GM12864 (cell line): ENCODE results near the gene PPM1F.

Experiments used
- DNase-seq: peaks from one replicate; pipeline ENCODE4 v3.0.0-alpha.2; 2011; ENCODE audit warnings: low read depth
- H3K4me3 ChIP-seq: 2 replicates; pipeline ENCODE4 v1.5.1; 2011; ENCODE audit warnings: mild to moderate bottlenecking, low read depth, low read length, control low read depth
- CTCF ChIP-seq: IDR thresholded peaks from 2 replicates; pipeline ENCODE4 v1.5.1; 2011; ENCODE audit warnings: low read depth, mild to moderate bottlenecking, moderate library complexity, low read length, control low read depth, inconsistent platforms; ENCODE audit errors: missing control alignments

The PPM1F gene

GRCh38 chr22:21952586-21953571 lies at the start of gene PPM1F:
Gene PPM1F (minus strand): TSS chr22:21952848. CDS start chr22:21946048, 6,800 bp downstream.
- peak within 1 kb of the TSS; percentile 67 for H3K4me3 ChIP-seq
- TF ChIP-seq CTCF, result peak; percentile 81
- no peak for DNase-seq

GRCh38 chr22:22001664-22002525 lies 49.2 kb upstream of the PPM1F start:
- no peak for TF ChIP-seq CTCF
- DNase-seq, result no peak
- H3K4me3 ChIP-seq, result no peak overlapping the region

- no peak for TF ChIP-seq CTCF
- H3K4me3 ChIP-seq, result no peak overlapping the region
- DNase-seq, result no peak
Observed at GRCh38 chr22:21998595-21999247, 46.1 kb upstream of the PPM1F start.

GRCh38 chr22:21996175-21996720 lies 43.6 kb upstream of the PPM1F start:
- no peak for TF ChIP-seq CTCF
- DNase-seq, result no peak
- H3K4me3 ChIP-seq, result no peak overlapping the region

GRCh38 chr22:21995660-21996059 lies 43.0 kb upstream of the PPM1F start:
- H3K4me3 ChIP-seq, result no peak overlapping the region
- DNase-seq, result no peak
- TF ChIP-seq CTCF, result no peak

- no peak overlapping the region for H3K4me3 ChIP-seq
- DNase-seq, result no peak
- TF ChIP-seq CTCF, result no peak
Observed at GRCh38 chr22:21994881-21995444, 42.3 kb upstream of the PPM1F start.
